Fibroblast of mammary gland (primary cell): ENCODE results near the gene HIRA.
A peak's percentile ranks its signal among the peaks of the same experiment; 100 is the strongest.

Source experiments
- DNase-seq: peaks from one replicate; pipeline ENCODE4 v3.0.0-alpha.2; 2010; ENCODE audit warnings: low read depth
- H3K4me3 ChIP-seq: 2 replicates; pipeline ENCODE4 v1.5.1; 2011; ENCODE audit warnings: low read depth, mild to moderate bottlenecking, low read length, moderate library complexity; ENCODE audit not compliant: control insufficient read depth
- TF ChIP-seq, protein P1 (sequence below): conservative IDR thresholded peaks from 2 replicates; pipeline ENCODE4 v1.5.1; 2011; ENCODE audit warnings: low read depth, low read length, inconsistent platforms; ENCODE audit not compliant: control insufficient read depth, insufficient read depth

HIRA gene

DNA sequence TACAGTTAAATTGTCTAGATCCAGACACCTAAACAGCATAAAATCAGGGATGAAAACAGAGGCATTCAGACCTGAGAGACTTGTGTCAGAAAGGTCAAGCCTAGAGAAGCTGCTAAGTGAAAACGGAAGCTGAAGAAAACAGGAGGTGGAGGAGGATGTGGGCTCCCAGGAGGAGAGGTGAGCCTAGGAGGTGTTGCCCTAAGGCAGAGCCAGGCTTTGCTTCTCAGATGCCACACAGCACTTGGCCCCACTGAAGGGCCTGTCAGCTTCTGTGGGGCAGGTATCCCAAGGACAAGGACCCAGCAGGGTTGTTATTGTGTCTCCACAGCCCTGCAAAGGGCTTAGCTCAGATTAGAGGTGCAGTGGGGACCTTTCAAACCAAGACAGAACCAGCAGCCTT is 33.0 kb upstream of the HIRA start:
- TF ChIP-seq, protein P1, sequence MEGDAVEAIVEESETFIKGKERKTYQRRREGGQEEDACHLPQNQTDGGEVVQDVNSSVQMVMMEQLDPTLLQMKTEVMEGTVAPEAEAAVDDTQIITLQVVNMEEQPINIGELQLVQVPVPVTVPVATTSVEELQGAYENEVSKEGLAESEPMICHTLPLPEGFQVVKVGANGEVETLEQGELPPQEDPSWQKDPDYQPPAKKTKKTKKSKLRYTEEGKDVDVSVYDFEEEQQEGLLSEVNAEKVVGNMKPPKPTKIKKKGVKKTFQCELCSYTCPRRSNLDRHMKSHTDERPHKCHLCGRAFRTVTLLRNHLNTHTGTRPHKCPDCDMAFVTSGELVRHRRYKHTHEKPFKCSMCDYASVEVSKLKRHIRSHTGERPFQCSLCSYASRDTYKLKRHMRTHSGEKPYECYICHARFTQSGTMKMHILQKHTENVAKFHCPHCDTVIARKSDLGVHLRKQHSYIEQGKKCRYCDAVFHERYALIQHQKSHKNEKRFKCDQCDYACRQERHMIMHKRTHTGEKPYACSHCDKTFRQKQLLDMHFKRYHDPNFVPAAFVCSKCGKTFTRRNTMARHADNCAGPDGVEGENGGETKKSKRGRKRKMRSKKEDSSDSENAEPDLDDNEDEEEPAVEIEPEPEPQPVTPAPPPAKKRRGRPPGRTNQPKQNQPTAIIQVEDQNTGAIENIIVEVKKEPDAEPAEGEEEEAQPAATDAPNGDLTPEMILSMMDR: no peak
- no peak for DNase-seq
- H3K4me3 ChIP-seq: no peak overlapping the region

DNA sequence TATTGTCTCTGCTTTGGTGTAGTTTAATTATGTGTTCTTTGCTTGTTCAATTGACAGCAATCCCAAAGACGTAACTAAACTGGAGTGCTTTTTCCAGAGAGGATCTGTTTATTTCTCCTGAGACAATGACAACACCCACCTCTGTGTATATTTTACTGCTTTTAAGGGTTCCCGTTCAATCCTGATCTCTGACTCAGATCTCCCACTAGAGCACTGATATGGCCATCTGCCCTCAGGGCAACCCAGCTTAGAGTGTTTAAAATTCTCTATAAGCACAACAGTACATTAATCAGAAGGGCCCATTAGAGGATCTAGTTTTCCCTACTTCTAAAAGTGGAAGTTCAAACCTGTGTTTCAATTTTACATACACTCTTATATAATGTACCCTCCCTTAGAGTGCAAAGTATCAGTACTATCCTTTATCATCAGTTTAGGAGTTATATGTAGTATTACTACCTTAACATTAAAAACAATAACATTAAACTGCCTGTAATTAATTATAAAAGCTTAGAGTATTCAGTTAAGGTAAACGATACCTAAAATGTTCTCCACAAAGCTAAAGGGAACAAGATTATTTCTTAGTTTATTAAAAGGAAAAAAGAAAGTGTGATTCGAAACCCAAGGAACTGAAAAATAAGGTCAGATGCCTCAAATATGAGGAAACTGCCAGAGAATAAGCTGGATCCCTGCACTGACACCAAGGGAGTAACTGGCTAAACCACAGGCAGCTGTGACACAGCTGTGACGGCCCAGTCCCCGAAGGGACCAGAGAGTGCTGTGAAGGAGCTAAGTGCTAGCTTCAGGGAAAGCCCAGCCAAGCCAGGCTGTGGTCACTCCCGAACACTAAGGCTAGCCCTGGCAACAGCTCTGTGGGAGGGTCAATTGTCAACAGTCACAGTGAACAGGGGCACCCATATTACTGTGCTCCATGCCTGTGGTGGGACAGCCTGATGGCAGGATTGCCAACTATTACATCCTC is 32.2 kb upstream of the HIRA start:
- peak; percentile 28 for DNase-seq
- TF ChIP-seq, protein P1: no peak
- no peak overlapping the region for H3K4me3 ChIP-seq

DNA sequence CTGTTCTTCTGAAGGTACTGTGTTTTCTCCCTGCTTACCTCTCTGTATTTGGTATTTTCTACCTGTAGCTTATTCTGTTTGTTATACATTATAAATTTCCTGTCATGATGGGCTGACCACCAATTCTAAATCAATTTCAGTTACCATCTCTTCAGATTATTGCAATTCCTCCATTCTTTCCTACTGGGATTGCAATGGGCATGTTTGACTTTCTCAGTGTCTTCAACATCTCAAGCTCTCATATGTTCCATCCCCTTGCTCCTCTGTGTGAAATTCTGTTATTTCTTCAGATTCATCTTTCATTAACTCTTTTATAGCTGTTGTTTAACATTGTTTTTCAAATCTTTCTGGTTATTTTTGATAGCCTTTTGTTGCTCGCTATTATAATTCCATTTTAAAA is 31.5 kb upstream of the HIRA start:
- no peak for DNase-seq
- TF ChIP-seq, protein P1: no peak
- no peak overlapping the region for H3K4me3 ChIP-seq

DNA sequence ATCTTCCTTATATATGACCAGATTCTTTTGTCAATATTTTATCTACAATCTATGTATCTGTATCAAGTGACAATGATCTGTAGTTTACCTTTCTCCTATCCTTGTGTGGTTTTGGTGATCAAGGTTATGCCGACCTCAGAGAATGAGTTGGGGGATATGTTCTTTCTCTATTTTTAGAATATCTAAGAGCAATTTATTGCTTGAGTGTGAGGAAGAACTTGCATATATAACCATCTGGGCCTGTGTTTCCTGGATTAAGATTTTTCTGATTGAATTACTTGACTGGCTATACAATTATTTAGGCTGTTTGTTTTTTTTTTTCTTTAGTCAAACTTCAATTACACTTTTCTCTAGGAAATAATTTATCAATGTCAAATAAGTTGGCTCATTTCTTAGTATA is 30.0 kb upstream of the HIRA start:
- DNase-seq: no peak
- H3K4me3 ChIP-seq: no peak overlapping the region
- TF ChIP-seq, protein P1: no peak

DNA sequence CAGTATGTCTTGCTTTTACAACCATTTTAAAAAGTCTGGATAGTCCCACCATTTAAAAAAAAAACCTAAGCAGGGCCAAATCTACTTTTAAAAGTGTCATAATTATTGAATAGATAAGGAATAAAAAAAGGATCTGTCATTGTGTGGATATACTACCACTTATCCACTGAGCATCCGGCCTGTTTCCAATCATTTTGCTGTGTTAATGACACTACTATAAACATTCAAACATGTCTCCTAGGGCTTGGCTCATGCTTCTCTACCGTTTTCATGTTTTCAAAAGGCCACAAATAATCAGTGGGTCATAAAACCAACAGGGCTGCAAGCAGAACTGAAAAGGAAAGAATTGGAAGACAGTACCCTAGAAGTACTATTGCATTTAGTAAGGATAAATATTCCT is 28.5 kb upstream of the HIRA start:
- H3K4me3 ChIP-seq: no peak overlapping the region
- TF ChIP-seq, protein P1: no peak
- no peak for DNase-seq

DNA sequence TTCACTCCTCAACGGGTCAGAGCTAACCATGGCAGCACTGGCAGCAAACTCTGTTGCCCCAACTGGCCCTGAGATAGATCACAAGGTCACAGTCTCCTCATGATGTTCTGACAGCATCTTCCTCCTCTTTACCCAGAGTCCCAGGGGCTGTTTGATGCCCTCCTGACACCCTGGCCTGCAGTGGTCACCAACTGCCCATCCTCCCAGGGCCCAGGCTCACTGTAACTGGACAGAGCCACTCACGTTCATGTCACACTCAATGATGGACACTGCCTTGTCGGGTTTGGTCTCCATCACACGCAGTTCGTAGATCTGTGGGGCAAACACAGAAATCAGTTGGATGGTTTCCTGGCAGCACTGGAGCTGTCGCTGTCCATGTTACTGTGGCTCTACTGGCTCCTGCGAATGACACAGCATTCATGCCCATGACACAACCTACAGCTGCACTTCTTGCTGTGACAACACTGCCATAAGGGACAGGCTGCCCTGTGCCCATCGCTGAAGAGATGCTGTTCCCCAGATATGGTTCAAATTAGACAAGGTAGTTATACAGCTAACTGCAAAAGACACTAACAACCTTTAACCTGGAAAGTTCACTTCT is 26.4 kb upstream of the HIRA start:
- no peak overlapping the region for H3K4me3 ChIP-seq
- DNase-seq: no peak
- TF ChIP-seq, protein P1: no peak
